GM12878 (cell line): ENCODE measurements around the gene HDAC9.

Experiments
- BACH1 ChIP-seq: fragments of 450-650 bp; IDR thresholded peaks from 2 replicates; pipeline ENCODE4 v1.6.1; 2017; ENCODE audit warnings: mild to moderate bottlenecking, borderline replicate concordance
- EZH2 ChIP-seq: IDR thresholded peaks from 2 replicates; pipeline ENCODE4 v1.6.1; 2012; ENCODE audit warnings: low read depth, mild to moderate bottlenecking, control low read depth, inconsistent platforms, low read length, borderline replicate concordance; ENCODE audit not compliant: control insufficient read depth
- KDM1A ChIP-seq: fragments of 200-600 bp; sonication (generic); IDR thresholded peaks from 2 replicates; pipeline ENCODE4 v1.6.1; 2016; ENCODE audit warnings: borderline replicate concordance
- RAD21 ChIP-seq: IDR thresholded peaks from 2 replicates; pipeline ENCODE4 v1.6.1; 2011; ENCODE audit warnings: mild to moderate bottlenecking, low read depth, low read length, moderate library complexity; ENCODE audit not compliant: insufficient read depth
- TF ChIP-seq, protein P1 (sequence below), 3 experiments: IDR thresholded peaks in 2 of 3; conservative IDR thresholded peaks in 1 of 3; 2 replicates each; pipeline ENCODE4 v1.5.1; 2011; ENCODE audit warnings: low read depth in 3 of 3, low read length in 3 of 3, mild to moderate bottlenecking in 3 of 3, control low read depth in 2 of 3, moderate library complexity in 2 of 3, inconsistent platforms in 1 of 3, mixed read lengths in 1 of 3; ENCODE audit not compliant: control insufficient read depth in 2 of 3, insufficient read depth in 1 of 3; ENCODE audit errors: extremely low read depth in 1 of 3

DNA sequence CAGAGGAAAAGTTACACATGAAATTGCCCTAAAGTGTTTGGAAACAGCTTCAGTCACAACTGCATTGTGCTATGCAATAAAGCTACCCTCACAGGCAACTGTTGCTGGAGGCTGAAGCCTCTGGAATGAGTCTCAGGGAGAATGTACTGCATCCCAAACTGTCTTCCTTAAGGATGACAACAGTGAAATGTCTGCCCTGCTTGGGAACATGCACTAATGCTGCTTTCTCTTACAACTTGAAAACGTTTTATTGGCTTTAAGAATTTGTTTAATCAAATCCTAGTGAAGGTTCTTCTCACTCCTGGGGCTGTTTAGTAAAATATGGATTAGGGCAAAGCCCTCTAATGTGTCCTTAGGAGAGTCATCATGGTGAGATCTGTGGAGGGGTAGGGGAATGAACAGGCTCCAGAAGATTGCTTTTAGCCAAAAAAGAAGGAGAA lies 406.5 kb downstream of the HDAC9 start:
- TF ChIP-seq BACH1, result no peak
- TF ChIP-seq KDM1A, result no peak
- no peak for TF ChIP-seq RAD21
- TF ChIP-seq, protein P1, sequence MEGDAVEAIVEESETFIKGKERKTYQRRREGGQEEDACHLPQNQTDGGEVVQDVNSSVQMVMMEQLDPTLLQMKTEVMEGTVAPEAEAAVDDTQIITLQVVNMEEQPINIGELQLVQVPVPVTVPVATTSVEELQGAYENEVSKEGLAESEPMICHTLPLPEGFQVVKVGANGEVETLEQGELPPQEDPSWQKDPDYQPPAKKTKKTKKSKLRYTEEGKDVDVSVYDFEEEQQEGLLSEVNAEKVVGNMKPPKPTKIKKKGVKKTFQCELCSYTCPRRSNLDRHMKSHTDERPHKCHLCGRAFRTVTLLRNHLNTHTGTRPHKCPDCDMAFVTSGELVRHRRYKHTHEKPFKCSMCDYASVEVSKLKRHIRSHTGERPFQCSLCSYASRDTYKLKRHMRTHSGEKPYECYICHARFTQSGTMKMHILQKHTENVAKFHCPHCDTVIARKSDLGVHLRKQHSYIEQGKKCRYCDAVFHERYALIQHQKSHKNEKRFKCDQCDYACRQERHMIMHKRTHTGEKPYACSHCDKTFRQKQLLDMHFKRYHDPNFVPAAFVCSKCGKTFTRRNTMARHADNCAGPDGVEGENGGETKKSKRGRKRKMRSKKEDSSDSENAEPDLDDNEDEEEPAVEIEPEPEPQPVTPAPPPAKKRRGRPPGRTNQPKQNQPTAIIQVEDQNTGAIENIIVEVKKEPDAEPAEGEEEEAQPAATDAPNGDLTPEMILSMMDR (IDR thresholded peaks at IDR 0.05 in 2 of 3, conservative IDR thresholded peaks at IDR 0.05 in 1 of 3; ENCODE audit: control insufficient read depth in 2 of 3, extremely low read depth in 1 of 3, insufficient read depth in 1 of 3, low read depth in 3 of 3, low read length in 3 of 3), result no peak
- TF ChIP-seq EZH2, result no peak
